Mucosa of descending colon (tissue), 3 donors: Measurements from ENCODE around the gene ATAD3A. TPM values are rescaled to one million over a fixed set of nuclear protein-coding genes. Genes with fewer than 3 reads are reported as not detected.
A peak's percentile ranks its signal among the peaks of the same experiment; 100 is the strongest.

Experiments
- ATAC-seq: fragments of 200-7000 bp; cut with Tn5 transposase; one replicate; pipeline ENCODE4 v1.9.1; 2020; ENCODE audit warnings: mild to moderate bottlenecking, moderate library complexity
- DNase-seq, 3 donors: peaks; one replicate each; pipeline ENCODE4 v3.0.0-alpha.2; 2020
- H3K36me3 ChIP-seq: fragments of 200-600 bp; one replicate; pipeline ENCODE4 v1.8.0; 2021; ENCODE audit warnings: low read depth, mild to moderate bottlenecking
- H3K4me1 ChIP-seq: fragments of 200-600 bp; one replicate; pipeline ENCODE4 v1.8.0; 2021; ENCODE audit warnings: low read depth, mild to moderate bottlenecking
- H3K4me3 ChIP-seq: fragments of 200-600 bp; one replicate; pipeline ENCODE4 v1.8.0; 2021; ENCODE audit warnings: mild to moderate bottlenecking
- H3K9me3 ChIP-seq: fragments of 200-600 bp; one replicate; pipeline ENCODE4 v1.8.0; 2021; ENCODE audit warnings: mild to moderate bottlenecking
- CTCF ChIP-seq: fragments of 200-600 bp; IDR thresholded peaks from one replicate; pipeline ENCODE4 v1.8.0; 2022; ENCODE audit warnings: antibody characterized with exemption, mild to moderate bottlenecking
- intact Hi-C, 2 donors: fragments of 100-400 bp; cut with DNase I in 1 of 2; cut with micrococcal nuclease in 1 of 2; formaldehyde crosslinking; loops; one replicate each; pipeline versions ENCODE4 v1.11.0 to v1.11.1; 2022; cut with DNase I, micrococcal nuclease
- total RNA-seq, 3 donors: library from RNA; stranded (reverse); fragmentation: NEBNext Ultra II Directional in 2 of 3; extraction: Animal tissue kit (Norgen Biotek cat#: 25700) in 2 of 3; gene quantifications; one replicate each; pipeline versions ENCODE4 v1.2.1 to v1.2.4, GENCODE V29; 2021 to 2023
- donor health status: DM: no; HTN: no; CAD: no; lungs with moderate emphysema.
- donor health status: DM: no; HTN: no; CAD: no.
- donor health status: DM: no; HTN: yes; CAD: no.

The ATAD3A gene
- total RNA-seq, 3 donors from 2014 or later, result 18.8 to 35.1 (median 20.8) TPM

- Histone ChIP-seq H3K36me3 (no peaks in the 10 kb centered on the region), H3K4me3 (no peak overlapping the region), H3K4me1 (no peaks in the 10 kb centered on the region), H3K9me3 (no peaks in the 10 kb centered on the region)
- DNase-seq, result peak in 1 of 3 donors; percentile 39
- intact Hi-C loops, result no loop called here
- no peak for ATAC-seq
- no peak for TF ChIP-seq CTCF
These were observed 34.2 kb downstream of the ATAD3A start for GRCh38 chr1:1545946-1546737.

- Histone ChIP-seq H3K9me3 (no peaks in the 10 kb centered on the region), H3K4me1 (no peaks in the 10 kb centered on the region), H3K36me3 (no peaks in the 10 kb centered on the region), H3K4me3 (no peak overlapping the region)
- ATAC-seq (no peak), DNase-seq (no peak)
- no peak for TF ChIP-seq CTCF
- intact Hi-C loops, result no loop called here
These were observed 35.0 kb downstream of the ATAD3A start for GRCh38 chr1:1547011-1547410.

GRCh38 chr1:1547476-1547875 is 35.5 kb downstream of the ATAD3A start:
- Histone ChIP-seq H3K9me3 (no peaks in the 10 kb centered on the region), H3K36me3 (no peaks in the 10 kb centered on the region), H3K4me1 (no peaks in the 10 kb centered on the region), H3K4me3 (no peak overlapping the region)
- no peak for ATAC-seq
- intact Hi-C loops, result no loop called here
- no peak for DNase-seq
- TF ChIP-seq CTCF, result no peak

- H3K9me3 ChIP-seq, result no peaks in the 10 kb centered on the region
- ATAC-seq (no peak), DNase-seq (no peak)
- intact Hi-C loops, result no loop called here
- no peak overlapping the region for H3K4me3 ChIP-seq
- no peak for TF ChIP-seq CTCF
- no peaks in the 10 kb centered on the region for H3K36me3 ChIP-seq
- H3K4me1 ChIP-seq, result no peaks in the 10 kb centered on the region
These were observed 36.6 kb downstream of the ATAD3A start for GRCh38 chr1:1548591-1548990.

- DNase-seq (no peak), ATAC-seq (no peak)
- Histone ChIP-seq H3K36me3 (no peaks in the 10 kb centered on the region), H3K9me3 (no peaks in the 10 kb centered on the region), H3K4me3 (no peak overlapping the region), H3K4me1 (no peaks in the 10 kb centered on the region)
- intact Hi-C loops, result no loop called here
- TF ChIP-seq CTCF, result no peak
These were observed 38.1 kb downstream of the ATAD3A start for GRCh38 chr1:1550087-1550486.
